DMS 273 treated with DMSO at 0.1 percent for 48 hours (cell line): Measurements from ENCODE around the gene MCRS1.
"Not testable (repeated sequence)": the region's sequence is repeated elsewhere in the genome, so short reads cannot be mapped to it uniquely, and the experiment has no call there.

Experiments used
- DNase-seq: peaks from one replicate; lab custom pipeline; 2025; lab: John Stamatoyannopoulos, UW

Gene MCRS1

DNA sequence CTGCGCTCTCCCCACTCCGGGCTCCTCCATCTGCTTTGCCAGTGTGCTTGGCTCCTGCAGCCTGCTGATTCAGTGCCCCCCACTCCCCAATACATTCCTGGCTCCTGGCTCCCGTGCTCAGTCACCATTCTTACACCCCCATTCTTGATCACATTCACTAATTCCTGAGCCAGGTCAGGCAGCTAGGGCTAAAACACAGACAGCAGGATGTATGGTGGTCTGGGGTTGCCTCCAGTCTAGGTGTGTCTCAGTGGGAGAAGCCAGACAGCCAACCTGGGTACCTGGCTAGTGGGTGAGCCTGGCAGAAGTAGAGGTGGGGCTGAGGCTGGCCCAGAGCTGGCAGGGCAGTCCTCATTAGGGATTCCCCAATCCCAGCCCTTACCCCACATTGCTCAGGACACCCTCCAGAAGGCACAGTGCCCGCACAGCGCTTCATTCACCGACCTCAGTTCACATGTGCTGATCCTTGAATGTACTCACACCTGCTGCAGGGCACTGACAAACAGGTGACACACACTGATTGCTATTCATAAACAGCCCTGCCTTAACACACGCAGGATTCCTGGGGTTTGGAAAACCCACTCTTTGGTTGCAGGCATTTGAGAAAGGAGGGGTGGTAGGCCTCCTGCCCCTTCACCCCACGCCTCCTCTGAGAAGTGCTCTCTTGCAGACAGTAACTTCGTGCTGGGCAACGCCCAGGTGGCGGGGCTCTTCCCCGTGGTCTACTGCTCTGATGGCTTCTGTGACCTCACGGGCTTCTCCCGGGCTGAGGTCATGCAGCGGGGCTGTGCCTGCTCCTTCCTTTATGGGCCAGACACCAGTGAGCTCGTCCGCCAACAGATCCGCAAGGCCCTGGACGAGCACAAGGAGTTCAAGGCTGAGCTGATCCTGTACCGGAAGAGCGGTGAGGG lies 27.5 kb downstream of the MCRS1 start:
- no peak for DNase-seq

DNA sequence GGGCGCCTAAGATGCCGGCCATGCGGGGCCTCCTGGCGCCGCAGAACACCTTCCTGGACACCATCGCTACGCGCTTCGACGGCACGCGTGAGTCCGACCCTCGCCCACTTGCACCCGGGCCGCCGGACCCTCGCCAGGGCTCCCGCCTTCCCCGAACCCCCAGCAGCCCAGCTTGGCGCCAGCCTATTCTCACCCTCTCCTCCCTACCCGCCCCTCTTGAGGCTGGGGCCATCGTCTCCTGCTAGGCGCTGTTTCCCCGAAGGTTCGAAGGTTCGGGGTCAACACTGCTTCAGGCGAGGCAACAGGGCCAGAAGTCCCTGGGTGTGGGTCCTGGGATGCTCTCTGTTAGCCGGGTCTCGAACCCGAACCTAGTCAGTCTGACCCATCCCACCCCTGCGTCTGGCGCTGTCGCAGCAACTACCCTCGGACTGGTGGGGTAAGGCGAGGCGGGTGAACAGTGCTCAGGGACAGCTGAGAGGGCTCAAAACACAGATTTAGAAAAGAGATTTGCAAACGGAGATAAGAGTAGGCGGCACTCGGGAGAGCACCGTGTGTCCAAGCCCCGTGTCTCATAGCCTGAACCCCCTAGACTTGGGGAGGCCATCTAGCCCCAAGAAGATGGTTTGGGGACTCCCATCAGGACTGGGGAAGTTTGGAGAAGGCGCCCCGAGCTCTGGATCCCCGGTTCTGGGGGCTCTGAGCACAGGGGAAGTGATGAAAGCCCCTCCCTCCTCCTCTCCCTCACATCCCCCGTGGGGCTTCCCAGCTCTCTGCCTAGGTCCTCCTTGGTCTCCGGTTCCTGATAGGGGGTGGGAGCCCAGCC lies 28.3 kb downstream of the MCRS1 start:
- DNase-seq, result no peak

DNA sequence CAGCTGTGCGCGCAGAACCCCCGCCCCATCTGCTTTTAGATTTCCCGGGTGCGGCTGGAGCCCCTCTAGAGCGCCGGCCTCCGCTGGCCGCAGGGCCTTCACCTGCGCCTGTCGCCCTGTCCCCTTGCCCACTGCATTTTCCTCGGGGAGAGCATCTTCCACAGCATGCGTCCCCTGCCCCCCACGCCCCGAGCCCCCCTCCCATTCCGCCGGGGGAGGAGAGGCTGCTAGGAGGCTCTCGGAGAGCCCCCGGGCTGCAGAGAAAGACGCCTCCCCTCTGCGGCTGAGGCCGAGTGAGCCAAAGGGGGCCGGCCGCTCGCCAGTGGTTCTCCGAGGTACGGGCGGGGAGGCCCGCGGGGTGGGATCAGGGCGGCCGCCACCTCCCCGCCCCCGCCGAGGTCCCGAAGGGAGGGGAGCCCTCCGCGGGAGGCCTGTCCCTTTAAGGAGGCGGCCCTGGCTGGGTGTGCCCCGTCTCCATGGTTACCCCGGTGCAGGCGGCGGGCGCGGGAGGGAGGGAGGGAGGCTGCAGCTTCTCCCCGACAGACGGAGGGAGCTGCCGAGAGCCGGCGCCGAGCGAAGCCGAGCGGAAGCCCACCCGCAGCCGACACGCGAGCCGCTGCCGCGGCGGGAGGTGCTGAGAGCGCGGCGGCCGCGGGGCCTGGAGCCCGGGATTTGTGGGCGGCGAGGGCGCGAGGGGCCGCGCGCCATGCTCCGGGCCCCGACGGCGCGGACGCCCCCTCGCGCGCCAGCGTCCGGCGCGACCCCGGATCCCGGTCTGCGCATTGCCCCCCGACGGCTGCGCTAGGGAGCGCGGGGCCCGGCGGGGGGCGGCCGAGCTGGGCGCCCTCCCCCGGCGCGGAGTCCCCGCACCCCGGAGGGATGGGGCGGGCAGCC lies 29.2 kb downstream of the MCRS1 start, which contains the start of gene KCNH3:
Gene KCNH3, plus strand, starts transcription at position 521 of the 894 bp plus-strand sequence. CDS start 387 bp downstream, outside the sequence.
- no peak for DNase-seq

DNA sequence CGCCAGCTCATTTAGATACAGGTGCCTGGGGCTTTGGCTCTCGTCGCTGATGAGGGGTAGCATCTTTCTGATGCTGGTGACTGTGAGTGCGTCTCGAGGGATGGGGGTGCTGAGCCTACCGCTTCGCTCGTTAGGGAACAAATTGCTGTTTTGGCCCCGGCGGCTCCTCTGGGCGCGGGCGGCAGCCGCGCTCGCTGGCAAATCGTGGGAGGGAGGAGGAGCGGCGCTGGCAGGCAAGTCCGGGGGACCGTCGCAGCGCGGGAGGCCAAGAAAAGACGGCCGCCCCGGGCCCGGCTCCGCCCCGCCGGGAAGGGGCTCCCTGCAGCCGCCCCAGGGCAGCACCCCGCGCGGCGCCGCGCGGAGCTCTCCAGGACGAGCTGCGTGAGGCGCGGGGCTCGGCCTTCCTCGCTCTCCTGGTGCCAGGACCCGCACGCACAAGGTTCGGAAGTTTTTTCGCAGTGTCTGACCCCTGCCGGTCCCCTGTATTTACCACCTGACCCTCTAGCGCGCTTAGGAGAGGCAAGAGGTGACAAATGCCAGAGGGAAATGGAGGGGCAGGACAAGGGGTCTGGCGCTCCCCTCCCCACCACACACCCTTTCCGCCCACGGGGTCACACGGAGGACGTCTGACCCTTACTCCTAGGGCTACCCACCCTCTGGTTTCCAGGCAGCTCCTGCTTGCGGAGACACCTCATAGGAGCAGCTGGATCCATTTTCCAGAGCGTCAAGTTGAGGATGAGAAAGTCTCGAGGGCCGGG lies 30.0 kb downstream of the MCRS1 start:
- no peak for DNase-seq

DNA sequence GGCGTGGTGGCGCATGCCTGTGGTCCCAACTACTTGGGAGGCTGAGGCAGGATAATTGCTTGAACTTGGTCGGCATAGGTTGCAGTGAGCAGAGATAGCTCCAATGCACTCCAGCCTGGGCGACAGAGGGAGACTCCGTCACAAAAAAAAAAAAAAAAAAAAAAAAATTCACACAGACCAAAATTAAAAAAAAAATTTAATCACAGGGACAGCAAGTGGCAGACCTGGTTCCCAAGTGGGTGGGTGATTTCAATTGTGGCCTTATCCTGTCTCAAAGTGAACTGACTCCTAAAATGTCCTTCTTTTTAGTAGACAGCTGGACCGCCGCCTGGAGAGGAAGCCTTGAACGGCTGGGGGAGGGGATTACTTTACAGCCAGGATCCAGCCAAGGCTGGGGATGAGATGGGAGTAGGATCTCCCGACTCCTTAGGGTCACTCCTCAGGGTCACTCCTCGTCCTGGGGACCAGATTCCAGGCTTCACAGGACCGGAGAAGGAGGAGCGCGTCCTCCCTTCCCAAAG lies 30.7 kb downstream of the MCRS1 start:
- no peak for DNase-seq

DNA sequence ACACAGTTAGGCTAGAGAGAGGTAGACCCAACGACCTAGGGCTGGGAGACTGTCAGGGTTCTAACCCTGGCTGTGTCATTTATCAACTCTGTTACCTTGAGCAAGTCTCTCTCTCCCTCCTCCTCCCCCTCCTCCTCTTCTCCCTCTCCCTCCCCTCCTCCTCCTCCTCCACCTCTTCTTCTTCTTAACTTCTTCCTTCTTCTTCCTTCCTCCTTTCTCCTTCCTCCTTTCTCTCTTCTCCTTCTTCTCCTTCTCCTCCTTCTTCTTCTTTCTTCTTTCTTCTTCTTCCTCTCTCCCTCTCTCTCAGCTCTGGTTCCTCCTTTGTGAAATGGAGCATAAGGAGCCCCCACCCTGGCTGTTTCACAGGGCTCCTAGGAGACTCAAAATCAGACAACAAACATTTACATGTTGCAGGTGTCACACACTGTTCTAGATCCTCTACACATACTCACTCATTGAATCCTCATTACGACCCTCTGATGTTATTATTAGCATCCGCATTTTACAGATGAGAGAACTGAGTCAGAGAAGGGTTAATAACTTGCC lies 31.3 kb downstream of the MCRS1 start:
- DNase-seq, result no peak

DNA sequence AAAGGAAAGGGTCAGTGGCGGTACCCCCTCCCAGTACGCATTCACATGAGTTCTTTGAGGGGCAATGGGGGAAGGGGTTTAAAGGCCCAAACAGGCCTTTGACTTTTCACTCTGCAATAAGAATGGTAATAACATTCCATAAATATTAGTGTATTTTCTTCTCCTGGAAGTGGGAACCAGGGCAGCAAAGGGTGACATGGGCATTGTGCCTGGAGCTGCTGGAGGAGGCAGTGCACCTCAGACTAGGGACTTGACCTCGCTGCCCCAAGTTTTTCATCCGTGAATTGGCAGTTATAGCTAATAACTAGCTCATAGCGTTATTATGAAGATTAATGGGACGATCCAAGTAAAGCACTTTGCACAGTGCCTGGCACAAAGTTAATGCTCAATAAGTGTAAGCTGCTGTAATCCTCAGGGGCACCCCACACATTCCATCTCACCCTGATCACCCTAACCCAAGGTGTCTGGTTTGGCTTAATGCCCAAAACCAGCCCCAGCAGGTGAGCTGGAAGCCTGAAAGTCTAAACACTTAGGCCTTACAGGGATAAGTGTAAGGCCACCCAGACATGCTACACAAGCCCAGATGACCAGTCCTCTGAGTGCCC lies 31.9 kb downstream of the MCRS1 start:
- DNase-seq, result no peak

DNA sequence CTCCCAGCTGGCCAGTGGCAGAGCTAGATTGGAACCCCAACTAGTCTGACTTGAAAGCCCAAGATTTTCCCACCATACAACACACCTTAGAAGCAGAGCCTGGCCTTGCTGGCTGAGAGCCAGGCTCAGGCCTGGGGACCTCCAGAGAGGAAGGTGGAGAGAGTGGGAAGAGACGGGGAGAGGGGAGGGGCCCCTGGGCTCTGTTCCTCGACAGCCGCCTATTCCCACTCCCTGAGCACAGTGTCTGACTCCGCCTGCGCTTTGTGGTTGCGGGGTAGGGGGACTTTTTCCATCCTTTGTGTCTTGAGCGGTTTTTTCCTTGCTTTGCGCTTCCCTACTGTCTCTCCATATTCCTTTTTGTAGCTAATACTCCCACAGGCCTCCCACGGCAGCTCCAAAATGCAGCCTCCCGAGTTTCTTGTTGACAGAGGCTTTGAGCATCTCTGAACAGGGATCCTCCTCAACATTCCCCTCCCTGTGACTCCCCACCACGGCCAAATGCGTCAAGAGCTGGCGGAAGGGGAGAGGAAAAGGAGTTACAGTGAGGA lies 33.1 kb downstream of the MCRS1 start:
- DNase-seq, result no peak

DNA sequence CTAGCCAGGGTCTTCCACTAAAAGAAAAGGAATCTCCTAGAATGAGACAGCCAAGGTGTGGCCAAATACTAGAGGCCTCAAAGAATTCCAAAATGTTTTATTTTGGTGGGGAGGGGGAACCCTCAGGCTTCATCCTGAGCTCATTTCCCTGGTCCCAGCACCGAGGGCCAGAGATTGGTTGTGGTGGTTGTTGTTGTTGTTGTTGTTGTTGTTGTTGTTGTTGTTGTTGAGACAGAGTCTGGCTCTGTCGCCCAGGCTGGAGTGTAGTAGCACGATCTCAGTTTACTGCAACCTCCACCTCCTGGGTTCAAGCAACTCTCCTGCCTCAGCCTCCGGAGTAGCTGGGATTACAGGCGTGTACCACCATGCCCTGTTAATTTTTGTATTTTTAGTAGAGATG lies 33.8 kb downstream of the MCRS1 start:
- not testable (repeated sequence) for DNase-seq

DNA sequence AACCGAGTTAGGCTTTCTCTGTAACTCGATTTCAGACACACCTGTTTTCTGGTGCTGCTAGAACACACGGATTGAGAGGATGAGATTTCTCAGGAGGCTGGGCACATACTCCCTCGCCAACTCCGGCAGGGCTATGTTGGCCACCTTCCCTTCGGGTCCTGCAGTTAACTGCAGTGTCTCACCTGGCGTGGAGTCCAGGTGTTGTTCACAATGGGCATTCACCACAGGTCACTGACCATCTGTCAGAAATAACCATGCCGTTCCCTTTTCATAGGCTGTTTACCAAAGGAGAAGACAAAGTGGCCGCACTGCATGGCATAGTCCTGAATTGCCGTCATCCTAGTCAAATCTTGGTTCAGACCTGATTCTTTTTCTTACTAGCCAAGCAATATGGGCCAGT lies 34.6 kb downstream of the MCRS1 start:
- DNase-seq, result no peak

DNA sequence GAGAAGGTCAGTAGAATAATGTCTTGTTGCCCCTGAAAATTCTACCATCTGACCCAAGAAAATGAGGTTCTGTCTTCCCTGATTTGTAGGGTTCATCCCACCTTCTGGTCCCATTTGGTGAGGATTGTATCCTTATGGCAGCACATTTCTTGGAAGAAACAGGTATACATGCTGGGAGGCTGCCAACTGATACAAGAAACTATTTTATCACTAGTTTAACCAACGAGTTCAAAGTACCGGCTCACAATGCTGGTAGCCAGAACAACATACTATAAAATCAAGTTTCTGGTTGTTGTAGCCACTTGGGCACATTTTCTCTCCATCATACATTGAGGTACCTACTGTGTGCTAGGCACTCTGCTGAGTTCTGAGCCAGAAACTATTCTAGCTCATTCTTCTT lies 36.2 kb downstream of the MCRS1 start:
- no peak for DNase-seq

DNA sequence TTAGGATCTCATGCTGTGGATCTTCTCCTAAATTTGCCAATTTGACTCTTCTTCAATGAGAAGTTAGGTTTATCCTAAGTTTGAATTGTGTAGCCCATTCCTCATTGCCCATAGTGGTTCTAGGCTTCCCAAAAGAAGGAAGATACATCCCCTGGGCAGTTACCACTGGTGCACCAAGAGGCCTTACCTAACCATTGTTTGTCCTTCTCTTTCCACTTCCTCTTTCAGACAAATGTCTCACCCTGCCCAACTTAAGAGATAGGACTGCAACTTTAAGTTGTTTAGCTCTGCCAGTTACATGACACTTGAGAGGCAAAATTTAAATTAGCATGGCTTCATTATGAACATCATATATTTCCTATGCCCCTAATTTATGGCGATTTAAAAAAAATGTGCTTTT lies 38.5 kb downstream of the MCRS1 start:
- DNase-seq, result no peak

DNA sequence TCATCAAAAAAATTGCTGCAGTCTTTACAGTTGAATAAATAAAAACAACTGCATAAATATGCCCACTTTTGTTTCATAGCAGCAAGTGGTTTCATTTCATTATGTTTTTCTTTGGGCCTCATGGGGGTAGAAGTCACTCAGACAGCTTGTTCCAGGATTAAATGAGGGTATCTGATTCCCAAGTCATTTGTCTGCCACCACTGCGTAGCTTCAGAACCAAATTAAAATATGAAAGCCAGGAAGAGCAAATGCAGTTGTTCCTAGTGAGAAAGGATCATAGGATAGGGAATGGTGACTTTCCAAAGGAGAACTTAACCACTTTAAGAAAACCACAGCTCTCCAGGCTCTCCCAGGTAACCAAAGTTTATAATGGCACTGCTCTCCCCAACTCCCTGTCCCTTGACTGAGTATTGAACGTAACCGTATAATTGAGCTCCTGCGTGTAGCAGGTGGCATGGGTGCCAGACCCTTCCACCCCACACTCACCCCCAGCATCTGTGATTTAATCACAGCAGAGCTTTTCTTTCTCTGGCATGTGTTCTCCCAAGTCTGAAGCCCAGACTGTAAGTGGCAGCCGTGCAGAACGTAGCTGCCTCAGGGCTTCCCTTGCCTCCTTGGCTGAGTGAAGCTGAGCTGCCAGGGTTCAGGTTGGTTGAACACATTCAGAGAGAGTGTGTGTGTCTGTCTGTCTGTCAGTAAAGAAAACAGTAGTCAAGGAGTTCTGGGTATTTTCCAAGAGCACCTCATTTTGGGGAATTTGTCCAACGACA lies 40.4 kb downstream of the MCRS1 start:
- no peak for DNase-seq

DNA sequence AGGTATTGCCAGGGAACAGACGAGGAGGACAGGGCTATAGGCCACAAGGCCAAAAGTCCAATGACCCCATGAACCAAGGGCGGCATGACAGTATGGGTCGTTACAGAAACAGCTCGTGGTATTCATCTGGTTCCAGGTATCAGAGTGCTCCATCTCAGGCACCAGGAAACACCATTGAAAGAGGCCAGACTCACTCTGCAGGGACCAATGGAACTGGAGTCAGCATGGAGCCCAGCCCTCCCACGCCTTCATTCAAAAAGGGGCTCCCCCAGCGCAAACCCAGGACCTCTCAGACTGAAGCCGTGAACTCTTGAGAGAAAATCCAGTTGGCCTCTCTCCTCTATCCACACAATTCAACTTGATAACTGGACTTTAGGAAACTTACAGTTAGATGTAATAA lies 42.0 kb downstream of the MCRS1 start:
- no peak for DNase-seq

DNA sequence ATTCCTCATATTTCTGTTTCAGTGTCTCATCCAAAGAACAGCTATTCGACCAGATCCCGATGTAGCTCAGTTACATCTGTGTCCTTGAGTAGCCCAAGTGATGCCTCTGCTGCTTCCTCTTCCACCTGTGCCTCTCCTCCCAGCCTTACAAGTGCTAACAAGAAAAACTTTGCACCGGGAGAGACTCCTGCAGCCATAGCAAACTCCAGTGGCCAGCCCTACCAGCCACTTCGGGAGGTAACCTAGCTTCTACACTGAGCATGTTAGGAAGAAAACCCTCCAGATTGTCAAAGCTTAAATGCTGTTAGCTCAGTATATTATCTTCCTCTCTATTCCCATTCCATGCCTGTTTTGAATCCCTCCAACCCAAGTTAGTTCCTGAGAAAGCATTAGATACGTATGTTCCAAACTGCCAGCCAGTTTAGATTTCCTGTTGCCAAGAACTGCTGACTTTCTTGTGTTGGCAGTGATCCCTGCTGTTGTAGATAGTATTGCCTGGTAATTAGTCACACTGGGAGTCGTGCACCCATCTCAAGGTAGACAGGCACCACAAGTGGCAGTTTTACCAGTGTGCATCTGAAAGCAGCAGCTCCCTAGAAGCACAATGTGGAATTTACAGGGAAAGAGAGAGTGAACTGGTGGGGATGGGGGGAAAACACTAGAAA lies 43.1 kb downstream of the MCRS1 start:
- no peak for DNase-seq

DNA sequence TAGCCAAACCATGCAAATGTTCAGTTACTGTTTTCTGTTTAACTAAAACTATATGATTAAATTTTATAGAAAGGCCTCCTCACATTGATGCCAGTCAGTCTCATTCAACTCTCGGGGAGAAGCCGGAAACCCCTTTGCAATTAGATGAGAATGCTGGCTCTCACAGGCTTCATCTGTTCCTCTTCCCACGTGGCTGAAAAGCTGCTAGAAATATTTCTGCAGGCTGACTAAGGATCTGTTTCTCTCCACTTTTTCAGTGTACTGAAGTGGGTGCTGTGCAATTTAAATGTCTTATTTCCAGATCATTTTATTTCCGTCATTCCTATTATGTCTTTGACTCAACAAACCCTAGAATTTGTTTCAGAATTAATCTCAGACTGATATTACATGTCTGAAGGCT lies 46.6 kb downstream of the MCRS1 start:
- DNase-seq, result no peak

DNA sequence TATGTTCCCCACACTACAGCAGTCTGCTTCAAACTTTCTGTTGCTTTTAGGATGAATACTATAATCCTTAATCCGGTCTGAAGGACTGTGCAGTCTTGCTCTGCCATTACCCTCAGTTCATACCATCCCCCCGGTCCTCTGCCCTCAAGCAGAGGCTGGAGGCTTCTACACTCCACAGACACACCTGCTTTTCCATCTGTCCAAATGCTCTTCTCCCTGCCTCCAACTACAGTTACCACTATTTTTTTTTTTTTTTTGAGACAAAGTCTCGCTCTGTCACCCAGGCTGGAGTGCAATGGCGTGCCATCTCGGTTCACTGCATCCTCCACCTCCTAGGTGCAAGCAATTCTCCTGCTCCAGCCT lies 48.4 kb downstream of the MCRS1 start:
- no peak for DNase-seq

DNA sequence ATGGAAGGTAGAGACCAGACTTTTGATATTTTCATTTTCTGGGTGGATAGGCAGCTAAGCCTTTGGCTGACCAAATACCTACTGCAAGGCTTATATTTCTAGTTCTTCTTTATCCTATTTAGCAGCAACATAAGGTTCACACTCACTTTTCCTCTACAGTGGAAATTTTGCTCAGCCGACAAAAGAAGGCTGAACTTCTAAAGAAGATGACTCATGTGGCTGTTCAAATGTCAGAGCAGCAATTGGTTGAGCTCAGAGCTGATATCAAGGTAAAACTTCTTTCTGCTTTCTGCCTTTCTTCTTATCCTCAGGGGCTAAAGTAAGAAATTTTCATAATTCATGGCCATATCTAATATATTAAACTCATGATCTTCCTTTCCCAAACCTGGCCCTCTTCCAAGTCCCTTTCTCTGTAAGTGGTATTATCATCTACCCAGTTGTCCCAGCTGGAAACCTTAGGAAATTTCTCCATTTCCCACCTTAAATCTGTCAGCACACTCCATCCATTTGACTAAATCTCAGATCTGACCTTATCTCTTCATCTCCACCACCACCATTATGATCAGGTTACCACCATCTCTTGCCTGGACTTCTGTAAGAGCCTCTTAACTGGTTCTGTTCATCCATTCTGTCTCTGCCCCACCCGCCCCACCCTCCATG lies 48.9 kb downstream of the MCRS1 start:
- DNase-seq, result no peak
